B cell (primary cell): ENCODE results near the gene ACBD4. TPM values are rescaled to one million over a fixed set of nuclear protein-coding genes. Genes with fewer than 3 reads are reported as not detected.

ENCODE experiments used
- ATAC-seq: fragments of 200-7000 bp; cut with Tn5 transposase; one replicate; pipeline ENCODE4 v1.10.0; 2021; ENCODE audit warnings: low read depth, mild to moderate bottlenecking, moderate number of reproducible peaks, moderate library complexity
- CTCF ChIA-PET: fragments of 350-600 bp; sonication (Branson Sonifier 250); formaldehyde crosslinking; loops from one replicate; lab custom pipeline; 2021; ENCODE audit warnings: antibody characterized with exemption, inconsistent platforms; lab: Charles Lee
- POLR2A ChIA-PET: fragments of 350-600 bp; sonication (Branson Sonifier 250); formaldehyde crosslinking; loops from one replicate; lab custom pipeline; 2021; ENCODE audit warnings: antibody characterized with exemption; lab: Charles Lee
- DNase-seq: peaks from one replicate; pipeline ENCODE4 v3.0.0; 2013
- H2AFZ ChIP-seq: 2 replicates; pipeline ENCODE4 v1.6.1; 2012; ENCODE audit warnings: mild to moderate bottlenecking, low read depth, low read length; ENCODE audit not compliant: insufficient read depth, poor library complexity, severe bottlenecking
- H3K27ac ChIP-seq, 2 donors: 1 replicate in 1 of 2; 2 replicates in 1 of 2; pipeline ENCODE4 v1.5.1; 2012 to 2013; ENCODE audit warnings: low read length in 2 of 2, mild to moderate bottlenecking in 2 of 2, moderate library complexity in 1 of 2
- H3K27me3 ChIP-seq, 4 experiments: fragments of 200-600 bp in 1 of 4; sonication (generic) in 1 of 4; replicated peaks in 1 of 4; 1 replicate in 2 of 4; 2 replicates in 2 of 4; pipeline versions ENCODE4 v1.6.1 to v1.7.0; 2013 to 2016; ENCODE audit warnings: low read length in 3 of 4, mild to moderate bottlenecking in 2 of 4, mixed read lengths in 1 of 4, moderate library complexity in 1 of 4; ENCODE audit not compliant: insufficient read depth in 4 of 4, control insufficient read depth in 3 of 4; ENCODE audit errors: control extremely low read depth in 1 of 4
- H3K36me3 ChIP-seq, 2 experiments: replicated peaks in 1 of 2; 1 replicate in 1 of 2; 2 replicates in 1 of 2; pipeline versions ENCODE4 v1.6.1 to v1.7.1; 2013; ENCODE audit warnings: low read length in 1 of 2; ENCODE audit not compliant: insufficient read depth in 2 of 2, control insufficient read depth in 1 of 2; ENCODE audit errors: control extremely low read depth in 1 of 2, extremely low read depth in 1 of 2
- H3K4me1 ChIP-seq, 2 donors: fragments of 200-600 bp in 1 of 2; sonication (generic) in 1 of 2; 1 replicate in 1 of 2; 2 replicates in 1 of 2; pipeline versions ENCODE4 v1.5.1 to v1.6.1; 2013 to 2017; ENCODE audit warnings: low read length in 2 of 2; ENCODE audit not compliant: control insufficient read depth in 2 of 2, insufficient read depth in 2 of 2
- H3K4me2 ChIP-seq: replicated peaks from 2 replicates; pipeline ENCODE3; 2012; ENCODE audit warnings: mild to moderate bottlenecking, low read depth, low read length; ENCODE audit not compliant: poor library complexity, severe bottlenecking
- H3K4me3 ChIP-seq, 5 experiments: fragments of 200-600 bp in 1 of 5; sonication (generic) in 1 of 5; 1 replicate in 3 of 5; 2 replicates in 2 of 5; pipeline versions ENCODE4 v1.5.1 to v1.7.0; 2011 to 2016; ENCODE audit warnings: low read length in 4 of 5, mild to moderate bottlenecking in 4 of 5, low read depth in 2 of 5, control low read depth in 1 of 5, moderate library complexity in 1 of 5; ENCODE audit not compliant: insufficient read depth in 1 of 5; ENCODE audit errors: control extremely low read depth in 1 of 5, extremely low read depth in 1 of 5
- H3K79me2 ChIP-seq: fragments of 200-600 bp; sonication (generic); one replicate; pipeline ENCODE4 v1.6.0; 2016; ENCODE audit warnings: low read length; ENCODE audit not compliant: control insufficient read depth, insufficient read depth
- H3K9ac ChIP-seq: fragments of 200-600 bp; sonication (generic); 2 replicates; pipeline ENCODE4 v1.6.1; 2017; ENCODE audit warnings: mild to moderate bottlenecking, low read length, moderate library complexity
- H3K9me3 ChIP-seq, 3 donors: one replicate each; pipeline versions ENCODE4 v1.6.1 to v1.7.1; 2013; ENCODE audit warnings: low read length in 2 of 3; ENCODE audit not compliant: control insufficient read depth in 2 of 3, insufficient read depth in 1 of 3; ENCODE audit errors: control extremely low read depth in 1 of 3
- H4K20me1 ChIP-seq: 2 replicates; pipeline ENCODE4 v1.6.0; 2012; ENCODE audit warnings: mild to moderate bottlenecking, low read length; ENCODE audit not compliant: insufficient read depth, control insufficient read depth, poor library complexity, severe bottlenecking
- H3K27ac Mint-ChIP-seq: one replicate; pipeline ENCODE4 v1.8.0; 2021; ENCODE audit warnings: mixed read lengths
- H3K27me3 Mint-ChIP-seq: one replicate; pipeline ENCODE4 v1.8.0; 2021; ENCODE audit warnings: mixed read lengths
- H3K4me1 Mint-ChIP-seq: one replicate; pipeline ENCODE4 v1.8.0; 2021; ENCODE audit warnings: mixed read lengths
- H3K4me3 Mint-ChIP-seq: one replicate; pipeline ENCODE4 v1.8.0; 2021; ENCODE audit warnings: mixed read lengths
- H3K9me3 Mint-ChIP-seq: one replicate; pipeline ENCODE4 v1.8.0; 2022; ENCODE audit warnings: mixed read lengths; ENCODE audit not compliant: insufficient read depth
- CTCF ChIP-seq: fragments of 200-600 bp; IDR thresholded peaks from one replicate; pipeline ENCODE4 v1.8.0; 2022; ENCODE audit warnings: antibody characterized with exemption, mild to moderate bottlenecking
- EZH2 ChIP-seq: IDR thresholded peaks from 2 replicates; pipeline ENCODE4 v1.6.1; 2012; ENCODE audit warnings: borderline replicate concordance, low read depth, mild to moderate bottlenecking, moderate library complexity, low read length; ENCODE audit not compliant: insufficient read depth, poor library complexity, severe bottlenecking
- WGBS: methylation state at CpG from one replicate; pipeline ENCODE4 v1.1.5; 2013; ENCODE audit warnings: missing lambda C conversion rate; ENCODE audit not compliant: insufficient coverage; 5-methylcytosine and 5-hydroxymethylcytosine counted together
- intact Hi-C: fragments of 100-400 bp; cut with micrococcal nuclease; formaldehyde crosslinking; loops from one replicate; pipeline ENCODE4 v1.10.0; 2022
- polyA plus RNA-seq: library from polyadenylated mRNA; depleted of rRNA; stranded (reverse); fragments of >200 nt; gene quantifications from 2 replicates; pipeline ENCODE4 v1.2.3, GENCODE V29; 2012
- total RNA-seq, 2 donors: library from RNA; stranded (reverse); fragments of 120-200 nt in 1 of 2; gene quantifications; 1 replicate in 1 of 2; 2 replicates in 1 of 2; pipeline versions ENCODE4 v1.2.3 to v1.2.4, GENCODE V29; 2013 to 2022

ACBD4 gene
- total and polyA plus RNA-seq, 2 donors (not counting 1 experiment from before 2014, with no cell fraction given): 36.8 to 39.4 TPM

- POLR2A ChIA-PET: no interaction called here
- H3K9ac ChIP-seq: no peak overlapping the region
- 97% methylated on average over 7 of the region's 7 CpGs for WGBS
- H3K9me3 ChIP-seq: no peaks in the 10 kb centered on the region
- CTCF ChIA-PET: interaction anchor here (0.6 kb wide), 1 partner anchor 24 kb away, joined by 3 read pairs; no protein-coding TSS in a partner anchor
- no peak overlapping the region for H2AFZ ChIP-seq
- DNase-seq (no peak), ATAC-seq (no peak)
- H3K4me3 ChIP-seq: no peak overlapping the region
- no peak overlapping the region for H3K27ac Mint-ChIP-seq
- H3K36me3 ChIP-seq: no peaks in the 10 kb centered on the region
- no peaks in the 10 kb centered on the region for H3K79me2 ChIP-seq
- intact Hi-C loops: no loop called here
- no peak overlapping the region for H3K27ac ChIP-seq
- peaks cover 0 to 2% (median 0%) of the 10 kb centered on the region in 4 experiments for H3K27me3 ChIP-seq
- no peaks in the 10 kb centered on the region for H3K9me3 Mint-ChIP-seq
- no peak overlapping the region for H3K4me2 ChIP-seq
- no peaks in the 10 kb centered on the region for H3K27me3 Mint-ChIP-seq
- H3K4me1 Mint-ChIP-seq: no peaks in the 10 kb centered on the region
- H3K4me1 ChIP-seq: no peaks in the 10 kb centered on the region
- no peaks in the 10 kb centered on the region for H4K20me1 ChIP-seq
- no peak for TF ChIP-seq CTCF
- no peak for TF ChIP-seq EZH2
- no peak overlapping the region for H3K4me3 Mint-ChIP-seq
Measured at GRCh38 chr17:45186801-45187354, 51.4 kb downstream of the ACBD4 start.

GRCh38 chr17:45189009-45189408, 53.5 kb downstream of the ACBD4 start:
- H3K9me3 ChIP-seq: no peaks in the 10 kb centered on the region
- WGBS: no CpG with 5 or more reads among the region's 2 CpGs
- no peak overlapping the region for H3K9ac ChIP-seq
- no peak overlapping the region for H3K4me3 ChIP-seq
- H3K4me1 Mint-ChIP-seq: no peaks in the 10 kb centered on the region
- ChIA-PET CTCF (interaction anchor here (0.7 to 2.3 kb wide), 3 partner anchors 9 to 122 kb away, joined by 4 to 9 read pairs (median 6); partner anchors contain the start of gene ACBD4), POLR2A (interaction anchor here (1.5 kb wide), 1 partner anchor 18 kb away, joined by 3 read pairs; no protein-coding TSS in a partner anchor)
- no peak overlapping the region for H2AFZ ChIP-seq
- H3K27me3 ChIP-seq: no peaks in the 10 kb centered on the region
- no peaks in the 10 kb centered on the region for H3K79me2 ChIP-seq
- no peak overlapping the region for H3K4me2 ChIP-seq
- H3K9me3 Mint-ChIP-seq: no peaks in the 10 kb centered on the region
- ATAC-seq: no peak
- no peaks in the 10 kb centered on the region for H3K27me3 Mint-ChIP-seq
- no peaks in the 10 kb centered on the region for H3K4me1 ChIP-seq
- TF ChIP-seq EZH2 (no peak), CTCF (no peak)
- no peak overlapping the region for H3K27ac Mint-ChIP-seq
- H3K27ac ChIP-seq: no peak overlapping the region
- intact Hi-C loops: no loop called here
- no peak for DNase-seq
- no peaks in the 10 kb centered on the region for H4K20me1 ChIP-seq
- H3K4me3 Mint-ChIP-seq: no peak overlapping the region
- no peaks in the 10 kb centered on the region for H3K36me3 ChIP-seq
